ENCODE results near the gene HOXB9. TPM values are rescaled to one million over a fixed set of nuclear protein-coding genes. Genes with fewer than 3 reads are reported as not detected.

HOXB9 gene
- total RNA-seq, 1 experiment from 2014 or later, result 5.1 TPM

GRCh38 chr17:48611681-48612455, 14.3 kb downstream of the HOXB9 start:
- peak; percentile 72 for DNase-seq (ENCODE audit: low read depth)

DNA sequence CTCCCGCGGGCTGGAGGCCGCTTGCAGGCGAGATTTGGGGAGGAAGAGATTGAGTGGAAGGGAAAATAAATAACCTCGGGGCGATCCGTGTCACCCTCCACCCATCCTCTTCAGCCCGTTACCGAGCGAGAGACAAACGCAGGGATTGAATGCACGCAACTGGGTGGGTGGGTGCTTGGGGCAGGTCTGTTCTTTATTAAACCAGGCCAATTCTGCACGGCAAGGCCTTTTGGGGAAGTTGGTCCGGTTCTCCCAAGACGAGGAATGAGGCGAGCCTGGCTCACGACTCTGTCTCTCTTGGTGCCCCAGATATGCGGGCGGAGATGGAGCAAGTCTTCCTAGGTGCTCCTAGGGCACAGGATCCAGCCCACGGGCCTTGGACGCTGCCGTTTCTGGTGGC, 14.9 kb downstream of the HOXB9 start:
- DNase-seq (ENCODE audit: low read depth), result peak; percentile 52

DNA sequence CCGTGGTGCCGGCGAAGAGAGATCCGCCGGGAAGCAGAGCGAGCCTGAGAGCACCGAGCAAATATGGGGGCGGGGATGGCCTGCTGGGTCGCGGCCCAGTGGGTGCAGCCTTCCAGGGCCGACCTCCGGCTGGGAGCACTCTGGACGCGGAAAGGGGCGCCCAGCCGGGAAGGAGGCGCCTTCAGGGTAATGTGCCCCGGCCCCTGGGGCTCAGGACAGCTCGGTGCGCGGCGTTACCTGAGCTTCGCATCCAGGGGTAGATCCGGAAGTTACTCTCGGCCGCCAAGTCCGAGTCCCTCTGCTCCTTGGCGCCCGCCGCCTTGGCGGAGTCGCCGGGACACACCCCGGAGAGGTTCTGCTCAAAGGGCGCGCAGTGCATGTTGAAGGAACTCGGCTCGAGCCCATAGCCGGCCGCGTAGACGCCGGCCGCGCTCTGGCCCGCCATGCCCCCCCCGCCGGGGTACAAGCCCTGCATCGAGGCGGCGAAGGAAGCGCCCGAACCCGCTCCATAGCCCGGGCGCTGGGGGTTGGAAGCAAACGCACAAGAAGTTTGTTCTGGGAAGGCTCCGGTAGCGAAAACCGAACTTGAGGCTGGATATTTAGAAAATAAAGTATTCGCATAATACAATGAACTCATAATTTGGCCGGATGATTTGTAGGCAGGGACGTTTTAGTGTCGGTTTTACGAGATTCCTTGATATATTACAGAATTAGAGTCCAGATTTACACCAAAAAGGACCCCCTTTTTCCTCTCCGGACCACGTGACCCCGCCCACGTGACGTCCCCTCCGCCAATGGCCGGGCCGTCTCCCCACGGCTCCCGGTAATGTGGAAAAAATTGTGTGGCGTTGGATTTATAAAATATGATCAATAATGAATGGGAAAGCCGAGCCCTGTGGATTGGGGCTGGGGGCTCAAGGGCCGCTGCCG, 15.6 kb downstream of the HOXB9 start, which contains the start of gene HOXB7:
TSS of gene HOXB7 (minus strand) at position 736 of the 930 bp plus-strand sequence. CDS start at position 637, 99 bp downstream.
- peak; percentile 73 for DNase-seq (ENCODE audit: low read depth)

DNA sequence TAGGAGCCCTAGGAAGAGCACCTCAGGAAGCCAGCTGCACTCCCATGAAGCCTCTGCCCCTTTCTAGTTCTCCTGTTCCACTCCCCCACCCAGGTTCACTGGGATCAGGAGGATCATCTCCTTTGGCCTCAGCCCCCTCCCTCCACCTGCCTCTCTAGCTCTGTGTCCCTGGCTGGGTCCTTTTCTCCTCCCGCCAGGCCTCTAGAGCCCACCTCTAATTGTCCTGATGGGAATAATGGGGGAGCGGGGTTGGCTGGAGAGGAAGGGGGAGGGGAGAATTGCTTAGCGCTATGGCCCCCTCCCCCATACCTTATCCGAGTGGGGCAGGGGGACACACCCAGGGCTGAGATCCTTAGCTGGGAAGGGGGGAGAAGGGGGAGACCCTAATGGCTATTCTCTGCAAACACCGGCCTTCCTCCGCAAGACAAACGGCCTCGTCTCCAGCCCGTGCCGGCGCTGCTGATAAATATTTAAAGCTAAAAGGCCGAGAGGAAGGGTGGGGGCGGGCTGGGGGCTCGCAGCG, 16.3 kb downstream of the HOXB9 start:
- no peak for DNase-seq (ENCODE audit: low read depth)

DNA sequence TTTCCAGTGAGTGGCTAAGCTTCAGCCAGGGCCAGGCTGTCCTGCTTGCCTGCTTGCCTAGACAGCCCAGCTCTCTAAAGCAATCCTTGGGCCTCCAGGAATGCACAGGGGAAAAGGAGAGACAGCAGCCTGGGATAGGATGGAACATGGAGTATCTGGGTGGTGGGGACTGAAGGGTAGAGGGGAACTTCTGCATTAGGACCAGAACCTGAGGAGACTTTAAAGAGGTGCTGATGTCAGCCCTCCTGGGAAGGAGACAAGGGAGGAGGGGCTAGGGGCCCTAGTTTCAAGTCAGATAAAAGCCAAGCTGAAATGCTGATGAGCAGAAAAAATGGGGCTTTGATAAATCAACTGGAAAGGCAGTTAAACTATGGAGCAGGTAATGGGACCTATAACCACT, 17.1 kb downstream of the HOXB9 start:
- DNase-seq (ENCODE audit: low read depth), result no peak

DNA sequence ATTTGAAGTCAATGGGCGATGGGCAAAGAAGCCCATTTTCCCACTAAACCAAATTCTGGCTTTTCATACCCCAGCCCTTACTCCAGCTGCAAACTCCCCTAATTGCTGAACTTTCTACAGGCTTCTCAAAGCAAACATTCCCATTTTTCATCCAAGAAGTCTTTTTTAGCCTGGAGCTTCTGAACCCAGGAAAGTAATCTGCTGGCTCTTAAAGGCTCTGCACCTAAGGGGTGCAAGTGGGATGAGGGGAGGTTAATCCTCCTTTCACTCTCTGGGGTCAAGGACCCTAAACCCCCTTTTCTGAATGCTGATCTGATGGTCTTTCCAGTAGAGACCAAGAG, 17.7 kb downstream of the HOXB9 start:
- DNase-seq (ENCODE audit: low read depth), result no peak

- no peak for DNase-seq (ENCODE audit: low read depth)
These were observed 19.1 kb downstream of the HOXB9 start for GRCh38 chr17:48606892-48607614.

DNA sequence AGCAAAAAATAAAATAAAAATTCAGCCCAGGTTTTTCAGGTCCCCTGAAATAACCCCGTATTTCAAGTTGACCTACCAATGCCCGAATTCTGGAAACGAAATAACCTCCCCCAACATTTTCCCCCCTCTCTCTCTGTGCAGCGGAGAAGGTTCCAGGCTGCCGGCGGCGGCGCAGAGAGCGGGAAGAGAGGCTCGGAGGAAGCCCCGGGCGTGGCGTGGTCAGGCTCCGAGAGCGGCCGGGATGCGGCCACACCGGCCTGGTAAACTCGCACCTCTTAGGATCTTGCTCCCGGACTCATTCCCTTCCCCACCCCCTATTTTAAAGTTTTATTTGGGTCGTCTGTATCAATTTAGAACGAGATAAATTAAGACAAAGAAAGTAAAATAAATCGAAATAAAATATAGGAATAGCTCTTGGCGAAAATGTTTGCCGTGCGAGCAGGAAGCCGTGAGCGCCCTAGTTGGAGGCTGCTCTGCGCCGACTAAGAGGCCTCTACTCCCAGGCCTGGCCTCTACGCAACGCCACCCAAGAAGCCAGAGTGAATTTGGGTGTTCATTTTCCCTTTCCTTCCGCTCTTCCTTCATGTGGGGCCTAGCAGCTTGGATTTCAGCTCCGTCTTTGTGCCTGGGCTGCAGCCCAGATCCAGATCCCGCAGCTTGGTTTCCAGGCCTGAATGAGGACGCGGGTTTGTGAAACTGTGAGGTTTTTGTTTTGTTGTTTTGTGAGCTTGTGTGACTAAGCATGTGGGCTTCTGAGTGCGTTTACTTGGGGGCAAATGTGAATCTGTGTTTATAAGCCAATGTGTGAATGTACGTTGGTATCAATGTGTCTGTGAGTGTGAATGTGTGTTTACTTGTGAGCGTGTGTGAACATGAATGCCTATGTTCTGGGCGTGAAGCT, 19.9 kb downstream of the HOXB9 start:
- no peak for DNase-seq (ENCODE audit: low read depth)

DNA sequence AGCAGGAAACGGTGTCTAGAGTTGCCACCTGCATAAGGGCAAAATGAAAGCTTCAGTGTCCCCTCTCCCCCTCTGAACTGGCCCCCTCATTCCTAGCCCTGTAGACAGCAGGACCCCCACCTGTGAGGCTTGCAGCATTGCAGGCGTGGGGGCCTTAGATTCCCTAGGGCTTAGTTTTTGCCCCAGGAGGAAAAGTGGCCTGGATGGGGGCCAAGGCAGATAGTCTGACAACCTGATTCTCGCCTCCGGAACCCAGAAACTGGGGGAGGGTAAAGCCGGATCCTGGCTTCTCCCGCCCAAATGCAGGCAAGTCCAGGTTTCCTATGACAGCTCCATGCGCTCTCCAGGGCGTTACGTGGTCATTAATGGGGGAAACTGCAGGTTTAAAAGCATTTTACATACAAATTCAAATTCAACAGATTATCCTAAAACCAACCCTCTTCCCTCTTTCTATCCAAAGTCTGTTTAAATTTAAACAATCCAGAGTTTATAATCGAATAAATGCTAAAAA, 20.7 kb downstream of the HOXB9 start:
- peak; percentile 26 for DNase-seq (ENCODE audit: low read depth)

DNA sequence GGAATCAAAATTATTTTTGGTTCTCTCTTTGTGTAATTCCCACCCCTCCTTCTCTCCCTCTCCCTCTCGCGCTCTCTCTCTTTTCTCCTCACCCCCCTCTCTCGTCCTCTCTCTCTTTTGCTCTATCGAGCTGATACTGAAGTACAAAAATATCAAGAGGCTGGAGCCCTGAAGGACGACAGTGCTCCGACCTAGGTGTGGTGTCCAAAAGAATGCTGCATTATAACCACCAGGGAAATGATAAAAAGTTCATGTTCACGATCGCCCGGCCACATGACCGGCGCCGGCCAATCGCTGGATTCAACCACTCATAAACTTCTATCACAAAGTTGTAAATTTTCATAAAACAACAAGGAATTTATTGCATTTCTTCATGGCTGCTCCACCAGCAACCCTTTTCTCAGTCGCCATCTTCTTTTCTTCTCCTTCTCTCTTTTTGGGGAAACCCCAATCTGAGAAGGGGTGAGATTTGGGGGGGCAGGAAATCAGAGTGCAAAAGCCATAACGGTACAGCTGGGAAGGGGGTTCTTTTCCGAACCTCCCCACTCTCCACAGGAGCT, 21.3 kb downstream of the HOXB9 start, which contains the start of gene HOXB6:
TSS of gene HOXB6 (minus strand) at position 217 of the 560 bp plus-strand sequence. CDS start 6,836 bp downstream, outside the sequence.
- DNase-seq (ENCODE audit: low read depth), result peak; percentile 84

DNA sequence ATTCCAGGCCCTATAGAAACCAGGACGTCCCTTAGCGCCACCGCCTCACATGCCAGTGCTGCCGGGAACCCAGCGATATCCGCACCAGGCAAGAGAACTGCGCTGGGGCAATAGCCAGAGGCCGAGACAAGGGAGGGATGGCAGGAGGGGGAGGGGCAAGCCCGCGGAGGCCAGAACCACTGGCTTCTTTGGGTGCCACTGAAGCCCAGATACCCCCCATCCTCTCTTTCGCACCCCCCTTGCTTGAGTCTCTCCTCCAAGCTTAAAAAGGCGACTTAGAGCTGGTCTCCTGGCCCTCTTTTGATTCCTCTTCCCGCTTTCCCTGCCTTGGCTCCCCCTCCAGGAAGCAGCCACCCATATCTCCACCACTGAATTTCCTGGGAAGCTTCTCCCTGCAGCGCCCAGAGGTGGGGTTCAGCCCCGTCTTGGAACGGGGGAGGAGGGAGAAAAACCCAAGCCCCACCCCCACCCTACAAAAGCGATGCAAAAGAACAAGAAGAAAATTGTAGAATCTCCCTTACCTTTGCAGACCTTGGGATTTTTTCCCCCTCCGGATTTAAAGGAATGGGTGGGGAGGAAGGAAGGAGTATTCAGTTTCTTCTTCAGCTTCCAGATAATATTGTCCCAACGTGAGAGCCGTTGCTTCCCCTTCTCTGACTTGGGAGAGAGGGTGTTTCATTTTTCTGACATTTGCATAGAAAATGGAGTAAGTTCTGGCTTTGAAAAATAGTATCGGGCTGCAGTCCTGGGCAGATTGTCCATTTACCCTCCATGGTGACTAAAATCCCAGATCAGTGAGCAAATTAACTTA, 22.0 kb downstream of the HOXB9 start:
- peak; percentile 89 for DNase-seq (ENCODE audit: low read depth)

GRCh38 chr17:48601539-48602425, 24.4 kb downstream of the HOXB9 start:
- no peak for DNase-seq (ENCODE audit: low read depth)

- no peak for DNase-seq (ENCODE audit: low read depth)
These were observed 25.0 kb downstream of the HOXB9 start for GRCh38 chr17:48601207-48601538.

DNA sequence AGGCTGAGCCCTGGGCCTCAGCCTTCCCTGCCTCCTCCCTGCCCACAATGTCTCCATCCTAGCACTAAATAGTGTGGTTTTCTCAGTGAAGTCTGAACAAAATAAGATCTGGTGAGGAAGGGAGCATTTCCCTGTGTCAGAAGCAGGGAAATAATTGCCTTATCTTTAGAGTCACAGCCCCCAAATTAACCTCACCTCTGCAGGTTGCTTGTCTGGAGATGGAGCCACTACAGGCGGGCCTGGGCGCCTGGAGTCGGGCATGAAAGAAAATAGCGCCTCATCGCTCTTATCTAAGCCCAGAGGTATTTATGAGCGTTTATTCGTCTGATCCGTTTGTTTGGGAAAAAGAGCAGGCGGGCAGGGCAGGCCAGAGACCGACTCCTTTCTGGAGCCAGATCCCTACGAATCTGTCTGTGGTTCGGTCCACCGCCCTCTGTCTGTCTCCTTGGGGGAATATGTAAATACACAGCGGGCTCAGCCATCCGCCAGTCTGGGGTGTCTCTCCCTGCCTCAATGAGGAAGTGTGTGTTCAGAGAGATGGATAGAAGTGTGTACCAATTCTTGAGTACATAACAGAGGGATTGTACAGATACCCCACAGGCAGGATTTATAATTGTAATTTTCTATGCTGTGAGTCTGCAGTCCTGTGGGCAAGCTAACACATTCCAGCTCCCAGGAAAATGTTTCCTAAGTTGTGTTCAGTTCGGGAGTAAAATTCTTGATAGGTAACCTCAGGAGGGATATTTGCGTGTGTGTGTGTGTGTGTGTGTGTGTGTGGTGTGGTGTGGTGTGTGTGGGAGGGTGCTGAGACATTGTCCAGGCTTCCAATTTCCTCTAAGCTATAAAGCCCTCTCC, 25.7 kb downstream of the HOXB9 start:
- DNase-seq (ENCODE audit: low read depth), result no peak

GRCh38 chr17:48599354-48599753, 26.8 kb downstream of the HOXB9 start:
- DNase-seq (ENCODE audit: low read depth), result no peak

DNA sequence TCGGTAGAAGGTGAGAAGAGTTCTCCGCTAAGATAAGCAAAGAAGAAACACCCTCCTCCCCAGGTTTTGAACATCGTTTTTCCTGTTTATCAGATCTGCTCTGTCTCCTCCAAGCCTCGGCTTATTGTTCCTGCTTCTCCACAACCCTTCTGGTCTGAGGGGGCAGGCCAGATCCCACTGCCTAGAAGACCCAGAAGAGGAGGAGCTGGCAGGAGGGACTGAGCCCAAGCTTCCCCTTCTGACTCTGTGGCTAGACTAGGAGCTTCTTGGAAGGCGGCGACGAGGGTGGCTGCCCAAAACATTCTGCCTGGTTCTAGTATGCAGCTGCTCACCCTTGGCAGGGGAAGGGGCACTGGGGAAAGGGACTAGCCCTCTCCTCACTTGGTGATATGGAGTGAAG, 27.4 kb downstream of the HOXB9 start:
- DNase-seq (ENCODE audit: low read depth), result no peak

Measured in LHCN-M2 (cell line).